HCT116 (cell line): Measurements from ENCODE around the gene LIPM.

Experiments
- EZH2 ChIP-seq: fragments of 200-600 bp; sonication (generic); IDR thresholded peaks from 2 replicates; pipeline ENCODE4 v1.6.1; 2017; ENCODE audit warnings: antibody characterized with exemption, mixed run types
- POLR2A ChIP-seq: IDR thresholded peaks from 2 replicates; pipeline ENCODE4 v1.7.0; 2011; ENCODE audit warnings: borderline replicate concordance; ENCODE audit not compliant: insufficient read depth, insufficient read length; ENCODE audit errors: extremely low read depth
- TF ChIP-seq, protein P1 (sequence below), 3 experiments: fragments of 200-600 bp in 1 of 3; sonication (generic) in 1 of 3; IDR thresholded peaks in 2 of 3; conservative IDR thresholded peaks in 1 of 3; 2 replicates each; pipeline ENCODE4 v1.5.1; 2012 to 2017; ENCODE audit warnings: low read depth in 2 of 3, low read length in 2 of 3, antibody characterized with exemption in 1 of 3, borderline replicate concordance in 1 of 3, control low read depth in 1 of 3, mild to moderate bottlenecking in 1 of 3, mixed read lengths in 1 of 3, mixed run types in 1 of 3, moderate library complexity in 1 of 3; ENCODE audit not compliant: insufficient read depth in 1 of 3

DNA sequence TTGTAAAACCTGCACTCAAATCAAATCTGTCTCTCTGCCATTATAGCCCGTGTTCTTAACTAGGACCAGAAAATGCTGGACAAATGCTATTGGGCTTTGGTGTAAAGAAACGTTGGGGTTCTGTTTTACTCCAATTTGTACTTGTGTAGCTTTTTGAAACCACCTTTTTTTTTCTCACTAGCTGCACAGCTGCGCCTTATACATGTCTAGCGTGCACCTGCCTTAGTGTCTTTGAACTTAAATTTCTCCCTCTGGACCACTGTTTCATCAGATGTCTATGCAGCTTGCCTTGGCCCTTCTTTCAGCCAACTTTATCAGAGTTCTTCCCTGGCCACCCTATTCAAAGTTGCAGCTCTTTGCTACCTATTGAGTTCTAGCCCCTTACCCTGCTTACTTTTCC lies 7.1 kb downstream of the LIPM start:
- no peak for TF ChIP-seq EZH2
- TF ChIP-seq, protein P1, sequence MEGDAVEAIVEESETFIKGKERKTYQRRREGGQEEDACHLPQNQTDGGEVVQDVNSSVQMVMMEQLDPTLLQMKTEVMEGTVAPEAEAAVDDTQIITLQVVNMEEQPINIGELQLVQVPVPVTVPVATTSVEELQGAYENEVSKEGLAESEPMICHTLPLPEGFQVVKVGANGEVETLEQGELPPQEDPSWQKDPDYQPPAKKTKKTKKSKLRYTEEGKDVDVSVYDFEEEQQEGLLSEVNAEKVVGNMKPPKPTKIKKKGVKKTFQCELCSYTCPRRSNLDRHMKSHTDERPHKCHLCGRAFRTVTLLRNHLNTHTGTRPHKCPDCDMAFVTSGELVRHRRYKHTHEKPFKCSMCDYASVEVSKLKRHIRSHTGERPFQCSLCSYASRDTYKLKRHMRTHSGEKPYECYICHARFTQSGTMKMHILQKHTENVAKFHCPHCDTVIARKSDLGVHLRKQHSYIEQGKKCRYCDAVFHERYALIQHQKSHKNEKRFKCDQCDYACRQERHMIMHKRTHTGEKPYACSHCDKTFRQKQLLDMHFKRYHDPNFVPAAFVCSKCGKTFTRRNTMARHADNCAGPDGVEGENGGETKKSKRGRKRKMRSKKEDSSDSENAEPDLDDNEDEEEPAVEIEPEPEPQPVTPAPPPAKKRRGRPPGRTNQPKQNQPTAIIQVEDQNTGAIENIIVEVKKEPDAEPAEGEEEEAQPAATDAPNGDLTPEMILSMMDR (IDR thresholded peaks at IDR 0.05 in 2 of 3, conservative IDR thresholded peaks at IDR 0.05 in 1 of 3; ENCODE audit: borderline replicate concordance in 1 of 3, insufficient read depth in 1 of 3, low read depth in 2 of 3, low read length in 2 of 3): no peak
- TF ChIP-seq POLR2A: no peak
